GM13976 (cell line): ENCODE results near the gene KCNG1.

ENCODE experiments used
- DNase-seq: peaks from one replicate; pipeline ENCODE4 v3.0.0; 2012; ENCODE audit warnings: low spot score
- CTCF ChIP-seq: IDR thresholded peaks from 2 replicates; pipeline ENCODE4 v1.5.1; 2012; ENCODE audit warnings: borderline replicate concordance, mild to moderate bottlenecking; ENCODE audit not compliant: insufficient read depth; ENCODE audit errors: extremely low read depth, missing control alignments, control extremely low read depth
- in situ Hi-C: fragments of 300-500 bp; cut with MboI; formaldehyde crosslinking; loops from one replicate; pipeline ENCODE4 v1.12.0; 2022; ENCODE audit warnings: low sequenced_read_pairs, mixed read lengths, inconsistent platforms; ENCODE audit not compliant: unreplicated experiment

KCNG1 gene

GRCh38 chr20:51044796-51045195, 21.9 kb upstream of the KCNG1 start:
- DNase-seq = no peak
- TF ChIP-seq CTCF = no peak
- in situ Hi-C loops = no loop called here

DNA sequence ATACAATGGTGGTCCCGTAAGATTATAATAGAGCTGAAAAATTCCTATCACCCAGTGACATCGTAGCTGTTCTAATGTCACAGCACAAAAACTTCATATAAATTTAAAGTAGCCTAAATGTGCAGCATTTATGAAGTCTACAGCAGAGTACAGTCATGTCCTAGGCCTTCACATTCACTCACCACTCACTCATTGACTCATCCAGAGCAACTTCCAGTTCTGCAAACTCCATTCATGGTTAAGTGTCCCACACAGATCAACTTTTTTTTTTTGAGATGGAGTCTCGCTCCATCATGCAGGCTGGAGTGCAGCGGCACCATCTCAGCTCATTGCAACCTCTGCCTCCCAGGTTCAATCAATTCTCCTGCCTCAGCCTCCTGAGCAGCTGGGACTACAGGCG, 20.9 kb upstream of the KCNG1 start:
- in situ Hi-C loops = no loop called here
- no peak for TF ChIP-seq CTCF
- DNase-seq = no peak

DNA sequence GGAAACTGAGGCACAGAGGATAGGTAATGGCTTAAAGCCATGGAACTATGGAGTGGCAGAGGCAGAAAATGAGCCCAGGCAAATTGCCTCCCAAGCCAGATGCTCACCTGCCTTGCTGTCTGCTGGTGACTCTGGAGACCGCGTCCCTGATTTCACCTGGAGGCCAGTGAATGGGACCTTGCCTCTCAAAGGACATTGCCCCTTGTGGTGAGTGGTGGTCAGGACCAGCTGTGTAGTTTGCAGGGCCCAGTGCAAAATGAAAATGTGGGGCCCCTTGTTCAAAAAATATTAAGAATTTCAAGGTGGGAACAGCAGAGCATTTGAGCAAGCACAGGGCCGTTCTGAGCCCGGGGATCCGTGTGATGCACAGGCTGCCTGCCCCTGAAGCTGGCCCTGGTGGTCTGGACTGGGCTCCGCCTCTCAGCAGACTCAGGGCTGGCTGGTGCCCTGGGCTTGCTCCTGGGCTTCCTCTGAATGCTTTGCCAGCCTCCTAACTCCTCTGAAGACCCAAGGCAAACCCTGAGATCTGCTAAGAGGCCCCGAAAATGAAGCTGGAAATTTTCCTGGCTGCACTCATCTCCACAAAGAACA, 19.8 kb upstream of the KCNG1 start:
- no peak for TF ChIP-seq CTCF
- in situ Hi-C loops = no loop called here
- DNase-seq = no peak

- DNase-seq = no peak
- no peak for TF ChIP-seq CTCF
- in situ Hi-C loops = no loop called here
Observed at GRCh38 chr20:51042064-51042463, 19.2 kb upstream of the KCNG1 start.

DNA sequence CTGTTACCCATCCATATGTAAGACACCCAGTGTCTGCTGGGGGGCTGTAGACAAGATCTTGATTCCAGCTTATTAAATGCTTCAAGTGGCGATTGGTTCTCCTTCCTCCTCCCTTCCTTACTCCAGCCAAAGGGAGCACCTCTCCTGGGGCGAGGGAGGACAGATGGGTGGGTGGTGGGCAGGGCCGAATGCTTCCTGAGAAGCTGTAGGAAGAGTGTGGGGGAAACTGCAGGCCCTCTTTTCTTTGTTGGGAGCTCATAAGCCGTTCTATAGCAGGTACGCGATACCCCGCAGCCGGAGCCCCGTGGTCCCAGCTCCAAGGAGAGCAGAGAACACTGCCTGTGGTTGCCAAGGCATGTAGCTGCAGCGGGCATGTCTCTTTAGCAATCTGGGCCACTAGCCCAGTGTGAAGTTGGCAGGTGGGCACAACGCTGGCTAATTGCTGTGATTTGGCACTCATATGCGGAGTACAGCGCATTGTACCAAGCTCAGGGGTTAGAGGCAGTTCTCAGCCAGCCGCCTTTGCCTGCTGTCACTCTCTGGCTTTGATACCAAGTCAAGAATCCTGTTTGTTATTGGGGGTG, 14.7 kb upstream of the KCNG1 start:
- no peak for TF ChIP-seq CTCF
- DNase-seq = no peak
- in situ Hi-C loops = no loop called here

- in situ Hi-C loops = no loop called here
- no peak for DNase-seq
- TF ChIP-seq CTCF = no peak
Observed at GRCh38 chr20:51036827-51037531, 14.1 kb upstream of the KCNG1 start.

- TF ChIP-seq CTCF = no peak
- in situ Hi-C loops = no loop called here
- no peak for DNase-seq
Observed at GRCh38 chr20:51036226-51036625, 13.3 kb upstream of the KCNG1 start.
